Neural cell (in vitro differentiated cells): ENCODE results near the gene SLC25A15. TPM values are rescaled to one million over a fixed set of nuclear protein-coding genes. Genes with fewer than 3 reads are reported as not detected.

Experiments
- H2AFZ ChIP-seq: fragments of 200-600, 300-800 bp; sonication (generic), shearing (Covaris generic); 2 replicates; pipeline ENCODE4 v1.6.0; 2014; ENCODE audit warnings: low read depth, mild to moderate bottlenecking, antibody characterized with exemption, low read length, moderate library complexity
- H3F3A ChIP-seq: fragments of 200-600 bp; shearing (Covaris generic); 2 replicates; pipeline ENCODE4 v1.6.1; 2016; ENCODE audit warnings: mild to moderate bottlenecking, moderate library complexity, mixed read lengths, antibody characterized with exemption, low read length; ENCODE audit not compliant: insufficient read depth, poor library complexity, severe bottlenecking
- H3K27ac ChIP-seq: fragments of 200-600, 300-800 bp; sonication (generic), shearing (Covaris generic); 2 replicates; pipeline ENCODE4 v1.5.1; 2014; ENCODE audit warnings: mild to moderate bottlenecking, low read length, moderate library complexity
- H3K27me3 ChIP-seq: fragments of 300-800, 200-600 bp; sonication (generic), shearing (Covaris generic); 2 replicates; pipeline ENCODE4 v1.6.0; 2014; ENCODE audit warnings: mild to moderate bottlenecking, low read depth, low read length, moderate library complexity; ENCODE audit not compliant: insufficient read depth
- H3K36me3 ChIP-seq: fragments of 300-800, 200-600 bp; sonication (generic), shearing (Covaris generic); 2 replicates; pipeline ENCODE4 v1.5.1; 2014; ENCODE audit warnings: mild to moderate bottlenecking, antibody characterized with exemption, low read length, moderate library complexity; ENCODE audit not compliant: insufficient read depth
- H3K4me2 ChIP-seq: fragments of 300-800, 200-600 bp; sonication (generic), shearing (Covaris generic); 2 replicates; pipeline ENCODE4 v1.6.0; 2014; ENCODE audit warnings: mild to moderate bottlenecking, low read length
- H3K4me3 ChIP-seq: fragments of 300-800, 200-600 bp; sonication (generic), shearing (Covaris generic); 2 replicates; pipeline ENCODE4 v1.5.1; 2014; ENCODE audit warnings: mild to moderate bottlenecking, low read length, moderate library complexity
- H3K79me2 ChIP-seq: fragments of 200-600 bp; shearing (Covaris generic); replicated peaks from 2 replicates; pipeline ENCODE4 v1.6.0; 2014; ENCODE audit warnings: mild to moderate bottlenecking, low read length, moderate library complexity; ENCODE audit not compliant: insufficient read depth
- H3K9ac ChIP-seq: fragments of 300-800, 200-600 bp; sonication (generic), shearing (Covaris generic); 2 replicates; pipeline ENCODE4 v1.6.1; 2016; ENCODE audit warnings: mild to moderate bottlenecking, low read length, mixed read lengths
- H3K9me2 ChIP-seq: fragments of 200-600 bp; shearing (Covaris generic); 2 replicates; pipeline ENCODE4 v1.6.1; 2016; ENCODE audit warnings: mild to moderate bottlenecking, low read length, mixed read lengths; ENCODE audit not compliant: insufficient read depth
- H3K9me3 ChIP-seq: fragments of 200-600, 300-800 bp; sonication (generic), shearing (Covaris generic); 2 replicates; pipeline ENCODE4 v1.6.1; 2016; ENCODE audit warnings: mild to moderate bottlenecking, mixed run types, low read length, moderate library complexity, mixed read lengths
- H4K20me1 ChIP-seq: fragments of 200-600 bp; shearing (Covaris generic); 2 replicates; pipeline ENCODE4 v1.6.1; 2016; ENCODE audit warnings: mild to moderate bottlenecking, mixed run types; ENCODE audit not compliant: insufficient read depth
- CTCF ChIP-seq: fragments of 450-650 bp; IDR thresholded peaks from 2 replicates; pipeline ENCODE4 v1.5.1; 2014; ENCODE audit warnings: antibody characterized with exemption, mild to moderate bottlenecking, moderate library complexity; ENCODE audit not compliant: poor library complexity, severe bottlenecking
- EP300 ChIP-seq: fragments of 450-650 bp; conservative IDR thresholded peaks from 2 replicates; pipeline ENCODE4 v1.6.1; 2014; ENCODE audit warnings: antibody characterized with exemption, mild to moderate bottlenecking, moderate library complexity; ENCODE audit not compliant: poor library complexity, severe bottlenecking
- EZH2 ChIP-seq: fragments of 200-600, 300-800 bp; shearing (Covaris generic), sonication (generic); IDR thresholded peaks from 2 replicates; pipeline ENCODE4 v1.6.1; 2014; ENCODE audit warnings: antibody characterized with exemption, low read length, borderline replicate concordance, mild to moderate bottlenecking; ENCODE audit not compliant: insufficient read depth, poor library complexity, severe bottlenecking
- MXI1 ChIP-seq: fragments of 450-650 bp; conservative IDR thresholded peaks from 2 replicates; pipeline ENCODE4 v1.6.1; 2014; ENCODE audit warnings: antibody characterized with exemption, mild to moderate bottlenecking; ENCODE audit not compliant: poor library complexity, severe bottlenecking
- POLR2AphosphoS5 ChIP-seq: IDR thresholded peaks from 2 replicates; pipeline ENCODE4 v1.6.1; 2012
- RAD21 ChIP-seq: fragments of 450-650 bp; conservative IDR thresholded peaks from 2 replicates; pipeline ENCODE4 v1.6.1; 2014; ENCODE audit warnings: antibody characterized with exemption, mild to moderate bottlenecking, moderate library complexity
- REST ChIP-seq: IDR thresholded peaks from 2 replicates; pipeline ENCODE4 v1.6.1; 2012; ENCODE audit warnings: borderline replicate concordance
- SMC3 ChIP-seq: fragments of 450-650 bp; conservative IDR thresholded peaks from 2 replicates; pipeline ENCODE4 v1.6.1; 2014; ENCODE audit warnings: antibody characterized with exemption, mild to moderate bottlenecking, moderate library complexity; ENCODE audit not compliant: poor library complexity
- TAF1 ChIP-seq: IDR thresholded peaks from 2 replicates; pipeline ENCODE4 v1.6.1; 2012; ENCODE audit warnings: low read depth
- polyA plus RNA-seq: library from polyadenylated mRNA; depleted of rRNA; stranded (reverse); fragments of >200 nt; gene quantifications from 2 replicates; pipeline ENCODE4 v1.2.3, GENCODE V29; 2014

SLC25A15 gene
- polyA plus RNA-seq, 1 donor from 2014 or later, result 23.6 TPM

- no peak for TF ChIP-seq EZH2
- no peak for TF ChIP-seq TAF1
- TF ChIP-seq EP300, result no peak
Observed at GRCh38 chr13:40770609-40770933, 18.8 kb upstream of the SLC25A15 start (continued).

- peak within 1 kb of the TSS; percentile 81 for H3K9ac ChIP-seq
- H3K36me3 ChIP-seq, result no peaks in the 10 kb centered on the region
- no peaks in the 10 kb centered on the region for H4K20me1 ChIP-seq
- no peaks in the 10 kb centered on the region for H3K9me2 ChIP-seq
- peaks cover 17% of the 10 kb centered on the region for H3K79me2 ChIP-seq
- H3K27me3 ChIP-seq, result no peaks in the 10 kb centered on the region
- peak within 1 kb of the TSS; percentile 76 for H3K4me3 ChIP-seq
- H3K9me3 ChIP-seq, result no peaks in the 10 kb centered on the region
- H3K27ac ChIP-seq, result peak within 1 kb of the TSS; percentile 88
- peak within 1 kb of the TSS; percentile 84 for H2AFZ ChIP-seq
- no peaks in the 10 kb centered on the region for H3F3A ChIP-seq
- H3K4me2 ChIP-seq, result peak within 1 kb of the TSS; percentile 62
- TF ChIP-seq REST (peak; percentile 82), POLR2AphosphoS5 (peak; percentile 96), EZH2 (no peak), MXI1 (peak; percentile 81), RAD21 (peak; percentile 51), CTCF (peak; percentile 44), SMC3 (peak; percentile 62), TAF1 (peak; percentile 94), EP300 (peak; percentile 78)
Observed at GRCh38 chr13:40770934-40771618, 18.3 kb upstream of the SLC25A15 start, which contains the start of gene MRPS31. MRPS31 (minus strand) TSS chr13:40771190; CDS start chr13:40771136, 54 bp downstream.

GRCh38 chr13:40772765-40773473 is 16.5 kb upstream of the SLC25A15 start:
- no peaks in the 10 kb centered on the region for H3K36me3 ChIP-seq
- H3K27me3 ChIP-seq, result no peaks in the 10 kb centered on the region
- no peak overlapping the region for H2AFZ ChIP-seq
- TF ChIP-seq RAD21 (no peak), TAF1 (no peak), POLR2AphosphoS5 (no peak), EP300 (no peak), MXI1 (no peak), SMC3 (no peak), CTCF (no peak), REST (no peak), EZH2 (no peak)
- no peak overlapping the region for H3K9ac ChIP-seq
- no peak overlapping the region for H3K27ac ChIP-seq
- no peak overlapping the region for H3K4me2 ChIP-seq
- H3F3A ChIP-seq, result no peaks in the 10 kb centered on the region
- no peaks in the 10 kb centered on the region for H4K20me1 ChIP-seq
- no peaks in the 10 kb centered on the region for H3K9me2 ChIP-seq
- no peaks in the 10 kb centered on the region for H3K9me3 ChIP-seq
- H3K4me3 ChIP-seq, result no peak overlapping the region
- peaks cover 15% of the 10 kb centered on the region for H3K79me2 ChIP-seq
